Measurements from ENCODE around the gene GPR37L1.

DNA sequence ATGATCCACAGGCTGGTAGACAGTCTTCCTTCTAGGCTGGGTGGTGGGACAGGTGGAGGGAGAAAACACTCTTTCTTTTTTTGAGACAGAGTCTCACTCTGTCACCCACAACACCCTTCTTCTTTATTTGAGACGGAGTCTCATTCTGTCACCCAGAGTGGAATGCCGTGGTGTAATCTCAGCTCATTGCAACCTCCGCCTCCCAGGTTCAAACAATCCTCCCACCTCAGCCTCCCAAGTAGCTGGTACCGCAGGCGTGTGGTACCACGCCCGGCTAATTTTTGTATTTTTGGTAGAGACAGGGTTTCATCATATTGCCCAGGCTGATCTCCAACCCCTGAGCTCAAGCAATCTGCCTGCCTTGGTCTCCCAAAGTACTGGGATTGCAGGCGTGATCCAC, 2.9 kb downstream of the GPR37L1 start:
- TF ChIP-seq POLR2AphosphoS5 (IDR thresholded peaks at IDR 0.05) (no peak), RAD21 (conservative IDR thresholded peaks at IDR 0.05) (no peak), SMC3 (conservative IDR thresholded peaks at IDR 0.05; ENCODE audit: poor library complexity) (no peak)
- TF ChIP-seq, protein P1, sequence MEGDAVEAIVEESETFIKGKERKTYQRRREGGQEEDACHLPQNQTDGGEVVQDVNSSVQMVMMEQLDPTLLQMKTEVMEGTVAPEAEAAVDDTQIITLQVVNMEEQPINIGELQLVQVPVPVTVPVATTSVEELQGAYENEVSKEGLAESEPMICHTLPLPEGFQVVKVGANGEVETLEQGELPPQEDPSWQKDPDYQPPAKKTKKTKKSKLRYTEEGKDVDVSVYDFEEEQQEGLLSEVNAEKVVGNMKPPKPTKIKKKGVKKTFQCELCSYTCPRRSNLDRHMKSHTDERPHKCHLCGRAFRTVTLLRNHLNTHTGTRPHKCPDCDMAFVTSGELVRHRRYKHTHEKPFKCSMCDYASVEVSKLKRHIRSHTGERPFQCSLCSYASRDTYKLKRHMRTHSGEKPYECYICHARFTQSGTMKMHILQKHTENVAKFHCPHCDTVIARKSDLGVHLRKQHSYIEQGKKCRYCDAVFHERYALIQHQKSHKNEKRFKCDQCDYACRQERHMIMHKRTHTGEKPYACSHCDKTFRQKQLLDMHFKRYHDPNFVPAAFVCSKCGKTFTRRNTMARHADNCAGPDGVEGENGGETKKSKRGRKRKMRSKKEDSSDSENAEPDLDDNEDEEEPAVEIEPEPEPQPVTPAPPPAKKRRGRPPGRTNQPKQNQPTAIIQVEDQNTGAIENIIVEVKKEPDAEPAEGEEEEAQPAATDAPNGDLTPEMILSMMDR (IDR thresholded peaks at IDR 0.05; ENCODE audit: poor library complexity, severe bottlenecking), result no peak
- TF ChIP-seq, protein P2, sequence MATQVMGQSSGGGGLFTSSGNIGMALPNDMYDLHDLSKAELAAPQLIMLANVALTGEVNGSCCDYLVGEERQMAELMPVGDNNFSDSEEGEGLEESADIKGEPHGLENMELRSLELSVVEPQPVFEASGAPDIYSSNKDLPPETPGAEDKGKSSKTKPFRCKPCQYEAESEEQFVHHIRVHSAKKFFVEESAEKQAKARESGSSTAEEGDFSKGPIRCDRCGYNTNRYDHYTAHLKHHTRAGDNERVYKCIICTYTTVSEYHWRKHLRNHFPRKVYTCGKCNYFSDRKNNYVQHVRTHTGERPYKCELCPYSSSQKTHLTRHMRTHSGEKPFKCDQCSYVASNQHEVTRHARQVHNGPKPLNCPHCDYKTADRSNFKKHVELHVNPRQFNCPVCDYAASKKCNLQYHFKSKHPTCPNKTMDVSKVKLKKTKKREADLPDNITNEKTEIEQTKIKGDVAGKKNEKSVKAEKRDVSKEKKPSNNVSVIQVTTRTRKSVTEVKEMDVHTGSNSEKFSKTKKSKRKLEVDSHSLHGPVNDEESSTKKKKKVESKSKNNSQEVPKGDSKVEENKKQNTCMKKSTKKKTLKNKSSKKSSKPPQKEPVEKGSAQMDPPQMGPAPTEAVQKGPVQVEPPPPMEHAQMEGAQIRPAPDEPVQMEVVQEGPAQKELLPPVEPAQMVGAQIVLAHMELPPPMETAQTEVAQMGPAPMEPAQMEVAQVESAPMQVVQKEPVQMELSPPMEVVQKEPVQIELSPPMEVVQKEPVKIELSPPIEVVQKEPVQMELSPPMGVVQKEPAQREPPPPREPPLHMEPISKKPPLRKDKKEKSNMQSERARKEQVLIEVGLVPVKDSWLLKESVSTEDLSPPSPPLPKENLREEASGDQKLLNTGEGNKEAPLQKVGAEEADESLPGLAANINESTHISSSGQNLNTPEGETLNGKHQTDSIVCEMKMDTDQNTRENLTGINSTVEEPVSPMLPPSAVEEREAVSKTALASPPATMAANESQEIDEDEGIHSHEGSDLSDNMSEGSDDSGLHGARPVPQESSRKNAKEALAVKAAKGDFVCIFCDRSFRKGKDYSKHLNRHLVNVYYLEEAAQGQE (IDR thresholded peaks at IDR 0.05; ENCODE audit: borderline replicate concordance), result no peak
